Astrocyte of the cerebellum (primary cell): ENCODE measurements around the gene CGB3.
"Not testable (repeated sequence)": the region's sequence is repeated elsewhere in the genome, so short reads cannot be mapped to it uniquely, and the experiment has no call there.

ENCODE experiments used
- DNase-seq: peaks from one replicate; pipeline ENCODE4 v3.0.0-alpha.2; 2011; ENCODE audit warnings: low read depth
- H3K4me3 ChIP-seq: 2 replicates; pipeline ENCODE4 v1.5.1; 2011; ENCODE audit warnings: mild to moderate bottlenecking, low read depth, low read length, moderate library complexity
- CTCF ChIP-seq: IDR thresholded peaks from 2 replicates; pipeline ENCODE4 v1.5.1; 2012; ENCODE audit warnings: low read length, low read depth, moderate library complexity, mild to moderate bottlenecking; ENCODE audit errors: missing control alignments
- in situ Hi-C: cut with HindIII; loops from 2 replicates; pipeline ENCODE4 v1.10.0; 2017; ENCODE audit warnings: low sequenced_read_pairs

Gene CGB3

GRCh38 chr19:49056101-49056901 is 32.2 kb upstream of the CGB3 start:
- DNase-seq, result no peak
- TF ChIP-seq CTCF, result peak; percentile 30
- in situ Hi-C loops, result no loop called here
- H3K4me3 ChIP-seq, result peak overlapping the region; percentile 53

GRCh38 chr19:49050376-49051033 is 26.4 kb upstream of the CGB3 start:
- in situ Hi-C loops, H3K4me3 ChIP-seq, DNase-seq: not testable (repeated sequence)

GRCh38 chr19:49049834-49050233 is 25.7 kb upstream of the CGB3 start:
- in situ Hi-C loops, DNase-seq, H3K4me3 ChIP-seq: not testable (repeated sequence)

GRCh38 chr19:49049011-49049410 is 24.9 kb upstream of the CGB3 start, which contains the start of gene CGB8:
CGB8 (minus strand) TSS chr19:49049111; CDS start chr19:49048739, 372 bp downstream.
- in situ Hi-C loops, H3K4me3 ChIP-seq, DNase-seq: not testable (repeated sequence)

- DNase-seq, in situ Hi-C loops, H3K4me3 ChIP-seq: not testable (repeated sequence)
Measured at GRCh38 chr19:49043548-49043947, 19.4 kb upstream of the CGB3 start, which contains the start of gene CGB5. CGB5 (plus strand) TSS chr19:49043848; CDS start chr19:49044210, 362 bp downstream.

GRCh38 chr19:49042666-49043065 is 18.5 kb upstream of the CGB3 start:
- in situ Hi-C loops, H3K4me3 ChIP-seq, DNase-seq: not testable (repeated sequence)

- H3K4me3 ChIP-seq, result no peak overlapping the region
- in situ Hi-C loops, result no loop called here
- DNase-seq, result no peak
- TF ChIP-seq CTCF, result no peak
Measured at GRCh38 chr19:49042177-49042576, 18.0 kb upstream of the CGB3 start.

- H3K4me3 ChIP-seq, DNase-seq, in situ Hi-C loops: not testable (repeated sequence)
Measured at GRCh38 chr19:49039736-49040135, 15.6 kb upstream of the CGB3 start.

- in situ Hi-C loops, H3K4me3 ChIP-seq, DNase-seq: not testable (repeated sequence)
Measured at GRCh38 chr19:49038557-49039276, 14.6 kb upstream of the CGB3 start.

- H3K4me3 ChIP-seq, DNase-seq, in situ Hi-C loops: not testable (repeated sequence)
Measured at GRCh38 chr19:49038111-49038510, 14.0 kb upstream of the CGB3 start.
